HepG2 (cell line): ENCODE measurements around the gene PRKAR2A. TPM values are rescaled to one million over a fixed set of nuclear protein-coding genes. Genes with fewer than 3 reads are reported as not detected.

Source experiments
- ATAC-seq: fragments of 200-7000 bp; cut with Tn5 transposase; 3 replicates; pipeline ENCODE4 v1.9.1; 2020; ENCODE audit warnings: mild to moderate bottlenecking, moderate library complexity
- BruUV-seq: library from RNA; stranded (reverse); fragments of 400-500 nt; replicated peaks from 2 replicates; lab custom pipeline; 2021; lab: Mats Ljungman, UMichigan
- CTCF ChIA-PET: fragments of 300-600 bp; formaldehyde crosslinking; extraction: SDS; loops from one replicate; lab custom pipeline; 2021; ENCODE audit warnings: low total read pairs, inconsistent platforms, low intra/inter-chr PET ratio; lab: Yijun Ruan, JAX
- POLR2A ChIA-PET: fragments of 350-600 bp; sonication (Branson Sonifier 250); formaldehyde crosslinking; loops from one replicate; lab custom pipeline; 2020; ENCODE audit warnings: antibody characterized with exemption, inconsistent platforms; lab: Yijun Ruan, JAX
- DNase-seq: peaks from one replicate; pipeline ENCODE4 v3.0.0-alpha.2; 2015; ENCODE audit warnings: low spot score
- FAIRE-seq: peaks from 3 replicates; lab custom pipeline; 2011; peaks lifted over from hg19 to GRCh38; lab: Jason Lieb, UNC
- H2AFZ ChIP-seq: one replicate; pipeline ENCODE4 v1.6.1; 2011; ENCODE audit warnings: low read length, inconsistent platforms
- H3K27ac ChIP-seq: fragments of 300-600 bp; 3 replicates; pipeline ENCODE4 v1.8.0; 2011; ENCODE audit warnings: mixed run types, mild to moderate bottlenecking, mixed read lengths, low read length, inconsistent platforms; ENCODE audit not compliant: insufficient read depth; ENCODE audit errors: extremely low read length
- H3K27me3 ChIP-seq, 2 experiments: fragments of 200-600 bp in 1 of 2; 2 replicates in 1 of 2; 3 replicates in 1 of 2; pipeline versions ENCODE4 v1.6.0 to v1.8.0; 2011; ENCODE audit warnings: low read length in 2 of 2, mild to moderate bottlenecking in 2 of 2, moderate library complexity in 2 of 2, inconsistent platforms in 1 of 2; ENCODE audit not compliant: insufficient read depth in 2 of 2, control insufficient read depth in 1 of 2
- H3K36me3 ChIP-seq, 2 experiments: fragments of 200-600 bp in 1 of 2; replicated peaks in 1 of 2; 2 replicates in 1 of 2; 3 replicates in 1 of 2; pipeline versions ENCODE4 v1.5.1 to v1.8.0; 2011; ENCODE audit warnings: low read length in 2 of 2, inconsistent platforms in 1 of 2; ENCODE audit not compliant: insufficient read depth in 2 of 2, control insufficient read depth in 1 of 2
- H3K4me1 ChIP-seq: 2 replicates; pipeline ENCODE4 v1.5.1; 2012; ENCODE audit warnings: low read length, inconsistent platforms; ENCODE audit not compliant: insufficient read depth
- H3K4me2 ChIP-seq: 2 replicates; pipeline ENCODE4 v1.6.0; 2011; ENCODE audit warnings: low read depth, low read length, inconsistent platforms
- H3K4me3 ChIP-seq, 3 experiments: fragments of 200-600 bp in 1 of 3; sonication (generic), shearing (Covaris generic) in 1 of 3; replicated peaks in 1 of 3; 2 replicates each; pipeline ENCODE4 v1.5.1; 2011 to 2016; ENCODE audit warnings: low read length in 3 of 3, inconsistent platforms in 2 of 3, low read depth in 2 of 3, mild to moderate bottlenecking in 2 of 3, control low read depth in 1 of 3, mixed read lengths in 1 of 3; ENCODE audit not compliant: insufficient read depth in 1 of 3
- H3K79me2 ChIP-seq: one replicate; pipeline ENCODE4 v1.6.1; 2011; ENCODE audit warnings: low read length, inconsistent platforms; ENCODE audit not compliant: insufficient read depth
- H3K9ac ChIP-seq: 2 replicates; pipeline ENCODE4 v1.6.0; 2011; ENCODE audit warnings: mild to moderate bottlenecking, low read depth, low read length, inconsistent platforms; ENCODE audit not compliant: insufficient read depth
- H3K9me3 ChIP-seq: 2 replicates; pipeline ENCODE4 v1.5.1; 2012; ENCODE audit warnings: mild to moderate bottlenecking, low read length
- H4K20me1 ChIP-seq: 2 replicates; pipeline ENCODE4 v1.6.0; 2011; ENCODE audit warnings: inconsistent platforms, mild to moderate bottlenecking, low read length, moderate library complexity; ENCODE audit not compliant: insufficient read depth
- GABPB1 ChIP-seq: IDR thresholded peaks from 2 replicates; pipeline ENCODE4 v1.6.1; 2016; ENCODE audit warnings: mild to moderate bottlenecking, missing genetic modification reagents, moderate library complexity, missing compliant biosample characterization
- GTF3A ChIP-seq: sonication (generic); formaldehyde crosslinking; conservative IDR thresholded peaks from 2 replicates; pipeline ENCODE4 v1.4.0; 2020; ENCODE audit warnings: mild to moderate bottlenecking, missing genetic modification reagents
- KLF11 ChIP-seq: IDR thresholded peaks from 2 replicates; pipeline ENCODE4 v1.6.1; 2016; ENCODE audit warnings: missing compliant biosample characterization
- MAFF ChIP-seq: IDR thresholded peaks from 2 replicates; pipeline ENCODE4 v1.6.1; 2011; ENCODE audit warnings: low read depth, low read length, improper control_type of control experiment
- PPARG ChIP-seq: conservative IDR thresholded peaks from 2 replicates; pipeline ENCODE4 v1.6.1; 2016; ENCODE audit warnings: missing biosample characterization, missing genetic modification reagents
- SAFB2 ChIP-seq: sonication (generic); formaldehyde crosslinking; IDR thresholded peaks from 2 replicates; pipeline ENCODE4 v1.5.1; 2020; ENCODE audit warnings: missing genetic modification reagents, low read depth, mild to moderate bottlenecking, borderline replicate concordance
- YY1 ChIP-seq: IDR thresholded peaks from 2 replicates; pipeline ENCODE4 v1.6.1; 2011; ENCODE audit warnings: low read length, low read depth, moderate library complexity, mild to moderate bottlenecking; ENCODE audit not compliant: insufficient read depth, insufficient replicate concordance
- ZNF224 ChIP-seq: sonication (generic); formaldehyde crosslinking; IDR thresholded peaks from 2 replicates; pipeline ENCODE4 v1.5.0; 2020; ENCODE audit warnings: mild to moderate bottlenecking, missing genetic modification reagents
- ZNF260 ChIP-seq: sonication (generic); formaldehyde crosslinking; IDR thresholded peaks from 2 replicates; pipeline ENCODE4 v1.4.0; 2020; ENCODE audit warnings: missing genetic modification reagents, low read depth, mild to moderate bottlenecking, borderline replicate concordance
- ZNF331 ChIP-seq: sonication (generic); formaldehyde crosslinking; IDR thresholded peaks from 2 replicates; pipeline ENCODE4 v1.4.0; 2020; ENCODE audit warnings: missing genetic modification reagents
- WGBS: methylation state at CpG from one replicate; pipeline ENCODE4 v1.1.6; 2017; ENCODE audit warnings: low lambda C conversion rate; 5-methylcytosine and 5-hydroxymethylcytosine counted together
- in situ Hi-C: cut with HindIII; loops from 2 replicates; pipeline ENCODE4 v1.10.0; 2017; ENCODE audit warnings: low pct_unique_long_range_greater_than_20kb; ENCODE audit not compliant: extremely low pct_ligation_motif_present
- intact Hi-C: fragments of 100-400 bp; cut with micrococcal nuclease; formaldehyde crosslinking; loops from one replicate; pipeline ENCODE4 v1.10.0; 2022; ENCODE audit not compliant: unreplicated experiment
- polyA plus RNA-seq, 8 experiments: library from polyadenylated mRNA; depleted of rRNA in 3 of 8; stranded (reverse) in 7 of 8; unstranded in 1 of 8; fragments of >200 nt; fragmentation: Illumina TruSeq in 4 of 8; extraction: Trizol in 4 of 8; gene quantifications; 2 replicates each; pipeline versions ENCODE4 v1.2.1 to v1.2.3, GENCODE V29; 2011 to 2016; ENCODE audit warnings: low read depth in 4 of 8, missing spikeins in 1 of 8, mixed read lengths in 1 of 8; ENCODE audit not compliant: insufficient read depth in 1 of 8
- total RNA-seq, 5 experiments: library from RNA; depleted of rRNA; stranded (reverse); fragments of >200 nt; fragmentation: Illumina TruSeq; extraction: Trizol; gene quantifications; 2 replicates each; pipeline ENCODE4 v1.2.3, GENCODE V29; 2016; ENCODE audit warnings: low read depth in 1 of 5
- TF ChIP-seq, protein P1 (sequence below): fragments of 450-650 bp; IDR thresholded peaks from 2 replicates; pipeline ENCODE4 v1.6.1; 2017
- TF ChIP-seq, protein P2 (sequence below): sonication (generic); formaldehyde crosslinking; IDR thresholded peaks from 2 replicates; pipeline ENCODE4 v1.4.0; 2020; ENCODE audit warnings: missing genetic modification reagents, borderline replicate concordance
- TF ChIP-seq, protein P3 (sequence below): IDR thresholded peaks from 2 replicates; pipeline ENCODE4 v1.6.1; 2012; ENCODE audit warnings: low read depth, low read length, improper control_type of control experiment
- TF ChIP-seq, protein P4 (sequence below): sonication (generic); formaldehyde crosslinking; IDR thresholded peaks from 2 replicates; pipeline ENCODE4 v1.9.0; 2021; ENCODE audit warnings: missing genetic modification reagents, mild to moderate bottlenecking, borderline replicate concordance
- TF ChIP-seq, protein P5 (sequence below): sonication (generic); formaldehyde crosslinking; IDR thresholded peaks from 2 replicates; pipeline ENCODE4 v1.8.0; 2022; ENCODE audit warnings: mild to moderate bottlenecking, missing genetic modification reagents, moderate library complexity

The PRKAR2A gene
- total and polyA plus RNA-seq, 2 of the 13 experiments (the other 11 are each of a cell fraction or from before 2014, with no cell fraction given), result 11.8 to 29.2 TPM

DNA sequence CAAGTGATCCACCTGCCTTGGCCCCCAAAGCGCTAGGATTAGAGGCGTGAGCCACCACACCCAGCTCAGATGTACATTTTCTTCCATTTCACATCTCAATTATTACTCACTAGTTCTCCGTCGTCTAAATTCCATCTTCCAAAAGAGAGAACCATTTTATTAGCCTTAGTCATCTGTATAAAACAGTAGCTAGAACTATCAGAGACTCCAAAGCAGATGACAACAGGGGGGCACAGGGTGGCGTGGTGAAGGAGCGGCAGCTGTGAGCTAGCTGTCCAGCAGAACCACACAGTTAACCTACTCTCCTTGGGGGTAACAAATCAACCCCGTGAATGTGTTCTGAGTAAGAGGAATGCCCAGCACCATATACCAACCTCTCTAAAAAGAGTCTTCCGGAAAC, 43.9 kb upstream of the PRKAR2A start:
- H3K36me3 ChIP-seq, result no peaks in the 10 kb centered on the region; a peak in 1 of 5 replicates
- in situ Hi-C loops (no loop called here), intact Hi-C loops (no loop called here)
- H3K79me2 ChIP-seq, result no peaks in the 10 kb centered on the region
- H2AFZ ChIP-seq, result no peak overlapping the region
- H3K4me2 ChIP-seq, result no peak overlapping the region
- no peaks in the 10 kb centered on the region for H3K27me3 ChIP-seq
- H3K4me1 ChIP-seq, result peaks cover 25% of the 10 kb centered on the region
- DNase-seq (no peak), FAIRE-seq (no peak), ATAC-seq (no peak)
- POLR2A ChIA-PET, result no interaction called here
- no peak overlapping the region for H3K9ac ChIP-seq
- no TSS peak for BruUV-seq
- CTCF ChIA-PET, result no interaction called here
- no peak overlapping the region for H3K27ac ChIP-seq
- H3K9me3 ChIP-seq, result no peaks in the 10 kb centered on the region
- H3K4me3 ChIP-seq, result no peak overlapping the region
- no peak for TF ChIP-seq ZNF331
- no peak for TF ChIP-seq MAFF
- TF ChIP-seq SAFB2 (CRISPR knock-in tag), result no peak
- no peak for TF ChIP-seq GTF3A (CRISPR knock-in tag)
- TF ChIP-seq, protein P1, sequence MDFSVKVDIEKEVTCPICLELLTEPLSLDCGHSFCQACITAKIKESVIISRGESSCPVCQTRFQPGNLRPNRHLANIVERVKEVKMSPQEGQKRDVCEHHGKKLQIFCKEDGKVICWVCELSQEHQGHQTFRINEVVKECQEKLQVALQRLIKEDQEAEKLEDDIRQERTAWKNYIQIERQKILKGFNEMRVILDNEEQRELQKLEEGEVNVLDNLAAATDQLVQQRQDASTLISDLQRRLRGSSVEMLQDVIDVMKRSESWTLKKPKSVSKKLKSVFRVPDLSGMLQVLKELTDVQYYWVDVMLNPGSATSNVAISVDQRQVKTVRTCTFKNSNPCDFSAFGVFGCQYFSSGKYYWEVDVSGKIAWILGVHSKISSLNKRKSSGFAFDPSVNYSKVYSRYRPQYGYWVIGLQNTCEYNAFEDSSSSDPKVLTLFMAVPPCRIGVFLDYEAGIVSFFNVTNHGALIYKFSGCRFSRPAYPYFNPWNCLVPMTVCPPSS, result no peak
- TF ChIP-seq, protein P2, sequence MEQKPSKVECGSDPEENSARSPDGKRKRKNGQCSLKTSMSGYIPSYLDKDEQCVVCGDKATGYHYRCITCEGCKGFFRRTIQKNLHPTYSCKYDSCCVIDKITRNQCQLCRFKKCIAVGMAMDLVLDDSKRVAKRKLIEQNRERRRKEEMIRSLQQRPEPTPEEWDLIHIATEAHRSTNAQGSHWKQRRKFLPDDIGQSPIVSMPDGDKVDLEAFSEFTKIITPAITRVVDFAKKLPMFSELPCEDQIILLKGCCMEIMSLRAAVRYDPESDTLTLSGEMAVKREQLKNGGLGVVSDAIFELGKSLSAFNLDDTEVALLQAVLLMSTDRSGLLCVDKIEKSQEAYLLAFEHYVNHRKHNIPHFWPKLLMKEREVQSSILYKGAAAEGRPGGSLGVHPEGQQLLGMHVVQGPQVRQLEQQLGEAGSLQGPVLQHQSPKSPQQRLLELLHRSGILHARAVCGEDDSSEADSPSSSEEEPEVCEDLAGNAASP (CRISPR knock-in tag), result no peak
- TF ChIP-seq, protein P3, sequence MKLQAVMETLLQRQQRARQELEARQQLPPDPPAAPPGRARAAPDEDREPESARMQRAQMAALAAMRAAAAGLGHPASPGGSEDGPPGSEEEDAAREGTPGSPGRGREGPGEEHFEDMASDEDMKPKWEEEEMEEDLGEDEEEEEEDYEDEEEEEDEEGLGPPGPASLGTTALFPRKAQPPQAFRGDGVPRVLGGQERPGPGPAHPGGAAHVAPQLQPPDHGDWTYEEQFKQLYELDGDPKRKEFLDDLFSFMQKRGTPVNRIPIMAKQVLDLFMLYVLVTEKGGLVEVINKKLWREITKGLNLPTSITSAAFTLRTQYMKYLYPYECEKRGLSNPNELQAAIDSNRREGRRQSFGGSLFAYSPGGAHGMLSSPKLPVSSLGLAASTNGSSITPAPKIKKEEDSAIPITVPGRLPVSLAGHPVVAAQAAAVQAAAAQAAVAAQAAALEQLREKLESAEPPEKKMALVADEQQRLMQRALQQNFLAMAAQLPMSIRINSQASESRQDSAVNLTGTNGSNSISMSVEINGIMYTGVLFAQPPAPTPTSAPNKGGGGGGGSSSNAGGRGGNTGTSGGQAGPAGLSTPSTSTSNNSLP, result no peak
- no peak for TF ChIP-seq ZNF260 (CRISPR knock-in tag)
- TF ChIP-seq KLF11, result no peak
- TF ChIP-seq, protein P4, sequence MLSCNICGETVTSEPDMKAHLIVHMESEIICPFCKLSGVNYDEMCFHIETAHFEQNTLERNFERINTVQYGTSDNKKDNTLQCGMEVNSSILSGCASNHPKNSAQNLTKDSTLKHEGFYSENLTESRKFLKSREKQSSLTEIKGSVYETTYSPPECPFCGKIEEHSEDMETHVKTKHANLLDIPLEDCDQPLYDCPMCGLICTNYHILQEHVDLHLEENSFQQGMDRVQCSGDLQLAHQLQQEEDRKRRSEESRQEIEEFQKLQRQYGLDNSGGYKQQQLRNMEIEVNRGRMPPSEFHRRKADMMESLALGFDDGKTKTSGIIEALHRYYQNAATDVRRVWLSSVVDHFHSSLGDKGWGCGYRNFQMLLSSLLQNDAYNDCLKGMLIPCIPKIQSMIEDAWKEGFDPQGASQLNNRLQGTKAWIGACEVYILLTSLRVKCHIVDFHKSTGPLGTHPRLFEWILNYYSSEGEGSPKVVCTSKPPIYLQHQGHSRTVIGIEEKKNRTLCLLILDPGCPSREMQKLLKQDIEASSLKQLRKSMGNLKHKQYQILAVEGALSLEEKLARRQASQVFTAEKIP (CRISPR knock-in tag), result no peak
- TF ChIP-seq, protein P5, sequence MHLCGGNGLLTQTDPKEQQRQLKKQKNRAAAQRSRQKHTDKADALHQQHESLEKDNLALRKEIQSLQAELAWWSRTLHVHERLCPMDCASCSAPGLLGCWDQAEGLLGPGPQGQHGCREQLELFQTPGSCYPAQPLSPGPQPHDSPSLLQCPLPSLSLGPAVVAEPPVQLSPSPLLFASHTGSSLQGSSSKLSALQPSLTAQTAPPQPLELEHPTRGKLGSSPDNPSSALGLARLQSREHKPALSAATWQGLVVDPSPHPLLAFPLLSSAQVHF (CRISPR knock-in tag), result no peak
- TF ChIP-seq PPARG (CRISPR knock-in tag), result no peak
- no peak for TF ChIP-seq YY1
- TF ChIP-seq ZNF224, result no peak
- TF ChIP-seq GABPB1 (CRISPR knock-in tag), result no peak
- no peaks in the 10 kb centered on the region for H4K20me1 ChIP-seq
- WGBS, result 93% methylated on average over 8 of the region's 8 CpGs
